ENCODE data around the gene ZCWPW1.

The ZCWPW1 gene

GRCh38 chr7:100371561-100372171 lies 56.8 kb downstream of the ZCWPW1 start:
- no peak overlapping the region for H3K4me3 ChIP-seq (ENCODE audit: low read depth, low read length)
- no peak for DNase-seq (ENCODE audit: low read depth)
- TF ChIP-seq CTCF (IDR thresholded peaks at IDR 0.05; ENCODE audit: low read depth, low read length, missing control alignments), result no peak
- in situ Hi-C loops (cut with HindIII; ENCODE audit: low sequenced_read_pairs), result no loop called here

- DNase-seq (ENCODE audit: low read depth), result no peak
- in situ Hi-C loops (cut with HindIII; ENCODE audit: low sequenced_read_pairs), result no loop called here
- H3K4me3 ChIP-seq (ENCODE audit: low read depth, low read length), result no peak overlapping the region
- no peak for TF ChIP-seq CTCF (IDR thresholded peaks at IDR 0.05; ENCODE audit: low read depth, low read length, missing control alignments)
Observed at GRCh38 chr7:100370746-100371145, 57.8 kb downstream of the ZCWPW1 start.

DNA sequence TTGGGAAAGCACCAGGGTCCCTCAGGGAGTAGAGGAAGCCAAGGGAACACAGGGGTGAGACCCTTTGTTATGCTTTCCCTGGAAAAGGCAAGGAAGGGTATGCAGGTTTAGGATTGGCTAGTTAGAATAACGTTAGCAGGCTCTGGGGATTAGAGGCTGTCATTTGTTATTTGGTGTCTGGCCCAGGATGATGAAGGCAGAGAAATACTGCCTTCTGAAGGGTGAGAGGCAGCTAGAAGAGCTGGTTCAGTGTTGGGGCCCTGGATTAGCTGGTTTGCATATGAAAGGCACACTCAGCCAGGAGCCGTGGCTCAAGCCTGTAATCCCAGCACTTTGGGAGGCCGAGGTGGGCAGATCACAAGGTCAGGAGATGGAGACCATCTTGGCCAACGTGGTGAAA lies 58.2 kb downstream of the ZCWPW1 start:
- H3K4me3 ChIP-seq (ENCODE audit: low read depth, low read length), result no peak overlapping the region
- TF ChIP-seq CTCF (IDR thresholded peaks at IDR 0.05; ENCODE audit: low read depth, low read length, missing control alignments), result no peak
- DNase-seq (ENCODE audit: low read depth), result no peak
- in situ Hi-C loops (cut with HindIII; ENCODE audit: low sequenced_read_pairs), result no loop called here

DNA sequence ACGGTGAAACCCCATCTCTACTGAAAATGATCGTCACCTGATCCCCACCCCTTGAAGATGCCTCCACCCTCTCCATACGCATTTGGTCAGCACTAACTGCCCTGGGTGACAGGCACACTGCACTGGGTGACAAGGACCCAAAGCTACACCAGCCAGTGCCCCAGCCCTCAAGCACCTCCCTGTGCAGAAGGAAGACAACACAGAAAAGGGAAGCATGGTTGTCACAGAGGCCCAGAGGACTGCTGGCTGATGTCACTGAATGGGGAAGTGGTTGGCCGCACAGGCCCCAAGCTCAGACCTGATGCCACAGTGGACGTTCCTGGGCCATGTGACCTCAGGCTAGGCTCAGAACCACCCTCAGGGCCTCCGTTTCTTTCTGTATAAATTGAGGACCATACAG lies 59.4 kb downstream of the ZCWPW1 start:
- in situ Hi-C loops (cut with HindIII; ENCODE audit: low sequenced_read_pairs), result no loop called here
- no peak overlapping the region for H3K4me3 ChIP-seq (ENCODE audit: low read depth, low read length)
- TF ChIP-seq CTCF (IDR thresholded peaks at IDR 0.05; ENCODE audit: low read depth, low read length, missing control alignments), result no peak
- DNase-seq (ENCODE audit: low read depth), result no peak

- TF ChIP-seq CTCF (IDR thresholded peaks at IDR 0.05; ENCODE audit: low read depth, low read length, missing control alignments), result no peak
- no peak overlapping the region for H3K4me3 ChIP-seq (ENCODE audit: low read depth, low read length)
- no peak for DNase-seq (ENCODE audit: low read depth)
Observed at GRCh38 chr7:100367676-100368613, 60.6 kb downstream of the ZCWPW1 start.

DNA sequence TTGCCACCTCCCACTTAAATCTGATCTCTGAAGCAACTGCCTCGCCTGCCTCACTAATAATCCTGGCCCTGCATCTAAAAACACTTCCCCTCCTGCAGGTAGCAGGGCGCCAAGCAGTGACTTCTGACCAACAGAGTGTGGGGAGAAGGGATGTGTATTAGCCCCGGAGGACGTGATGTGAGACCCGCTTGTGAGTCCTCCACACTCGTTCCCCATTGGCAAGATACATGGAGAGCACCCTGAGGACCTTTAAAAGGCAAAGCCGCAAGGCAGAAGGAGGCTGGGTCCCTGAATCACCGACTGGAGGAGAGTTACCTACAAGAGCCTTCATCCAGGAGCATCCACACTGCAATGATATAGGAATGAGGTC lies 61.3 kb downstream of the ZCWPW1 start:
- no peak for TF ChIP-seq CTCF (IDR thresholded peaks at IDR 0.05; ENCODE audit: low read depth, low read length, missing control alignments)
- no peak for DNase-seq (ENCODE audit: low read depth)
- no peak overlapping the region for H3K4me3 ChIP-seq (ENCODE audit: low read depth, low read length)
- in situ Hi-C loops (cut with HindIII; ENCODE audit: low sequenced_read_pairs), result no loop called here

More at GRCh38 chr7:100367676-100368613, 60.6 kb downstream of the ZCWPW1 start:
- in situ Hi-C loops (cut with HindIII; ENCODE audit: low sequenced_read_pairs), result no loop called here

Measured in astrocyte of the cerebellum (primary cell).